Neural cell (in vitro differentiated cells): ENCODE results near the gene HEXIM1.

Source experiments
- EP300 ChIP-seq: fragments of 450-650 bp; conservative IDR thresholded peaks from 2 replicates; pipeline ENCODE4 v1.6.1; 2014; ENCODE audit warnings: antibody characterized with exemption, mild to moderate bottlenecking, moderate library complexity; ENCODE audit not compliant: poor library complexity, severe bottlenecking
- EZH2 ChIP-seq: fragments of 200-600, 300-800 bp; shearing (Covaris generic), sonication (generic); IDR thresholded peaks from 2 replicates; pipeline ENCODE4 v1.6.1; 2014; ENCODE audit warnings: antibody characterized with exemption, low read length, borderline replicate concordance, mild to moderate bottlenecking; ENCODE audit not compliant: insufficient read depth, poor library complexity, severe bottlenecking
- MXI1 ChIP-seq: fragments of 450-650 bp; conservative IDR thresholded peaks from 2 replicates; pipeline ENCODE4 v1.6.1; 2014; ENCODE audit warnings: antibody characterized with exemption, mild to moderate bottlenecking; ENCODE audit not compliant: poor library complexity, severe bottlenecking
- POLR2AphosphoS5 ChIP-seq: IDR thresholded peaks from 2 replicates; pipeline ENCODE4 v1.6.1; 2012
- RAD21 ChIP-seq: fragments of 450-650 bp; conservative IDR thresholded peaks from 2 replicates; pipeline ENCODE4 v1.6.1; 2014; ENCODE audit warnings: antibody characterized with exemption, mild to moderate bottlenecking, moderate library complexity
- TAF1 ChIP-seq: IDR thresholded peaks from 2 replicates; pipeline ENCODE4 v1.6.1; 2012; ENCODE audit warnings: low read depth
- TF ChIP-seq, protein P1 (sequence below): fragments of 450-650 bp; IDR thresholded peaks from 2 replicates; pipeline ENCODE4 v1.5.1; 2014; ENCODE audit warnings: antibody characterized with exemption, mild to moderate bottlenecking, moderate library complexity; ENCODE audit not compliant: poor library complexity, severe bottlenecking
- TF ChIP-seq, protein P2 (sequence below): IDR thresholded peaks from 2 replicates; pipeline ENCODE4 v1.6.1; 2012; ENCODE audit warnings: borderline replicate concordance

DNA sequence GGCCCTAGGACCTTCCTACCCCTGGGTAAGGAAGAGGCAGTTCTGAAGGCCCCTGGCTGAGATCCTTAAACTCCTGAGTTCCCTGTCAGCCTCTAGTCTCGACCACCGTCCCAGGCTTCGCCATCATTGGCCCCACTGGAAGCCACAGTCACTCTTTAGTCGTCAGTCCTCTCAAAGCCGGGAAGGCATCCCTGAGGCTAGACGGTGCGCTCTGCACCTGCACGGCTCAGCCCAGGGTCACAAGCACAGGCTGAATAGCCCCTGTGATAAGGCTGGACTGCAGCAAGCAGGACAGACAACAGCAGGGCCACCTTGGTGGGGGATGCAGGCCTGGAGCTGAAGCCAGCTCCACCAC lies 3.3 kb upstream of the HEXIM1 start:
- TF ChIP-seq, protein P1, sequence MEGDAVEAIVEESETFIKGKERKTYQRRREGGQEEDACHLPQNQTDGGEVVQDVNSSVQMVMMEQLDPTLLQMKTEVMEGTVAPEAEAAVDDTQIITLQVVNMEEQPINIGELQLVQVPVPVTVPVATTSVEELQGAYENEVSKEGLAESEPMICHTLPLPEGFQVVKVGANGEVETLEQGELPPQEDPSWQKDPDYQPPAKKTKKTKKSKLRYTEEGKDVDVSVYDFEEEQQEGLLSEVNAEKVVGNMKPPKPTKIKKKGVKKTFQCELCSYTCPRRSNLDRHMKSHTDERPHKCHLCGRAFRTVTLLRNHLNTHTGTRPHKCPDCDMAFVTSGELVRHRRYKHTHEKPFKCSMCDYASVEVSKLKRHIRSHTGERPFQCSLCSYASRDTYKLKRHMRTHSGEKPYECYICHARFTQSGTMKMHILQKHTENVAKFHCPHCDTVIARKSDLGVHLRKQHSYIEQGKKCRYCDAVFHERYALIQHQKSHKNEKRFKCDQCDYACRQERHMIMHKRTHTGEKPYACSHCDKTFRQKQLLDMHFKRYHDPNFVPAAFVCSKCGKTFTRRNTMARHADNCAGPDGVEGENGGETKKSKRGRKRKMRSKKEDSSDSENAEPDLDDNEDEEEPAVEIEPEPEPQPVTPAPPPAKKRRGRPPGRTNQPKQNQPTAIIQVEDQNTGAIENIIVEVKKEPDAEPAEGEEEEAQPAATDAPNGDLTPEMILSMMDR, result no peak
- TF ChIP-seq EZH2 (no peak), RAD21 (no peak), TAF1 (no peak), EP300 (no peak), MXI1 (no peak), POLR2AphosphoS5 (no peak)
- TF ChIP-seq, protein P2, sequence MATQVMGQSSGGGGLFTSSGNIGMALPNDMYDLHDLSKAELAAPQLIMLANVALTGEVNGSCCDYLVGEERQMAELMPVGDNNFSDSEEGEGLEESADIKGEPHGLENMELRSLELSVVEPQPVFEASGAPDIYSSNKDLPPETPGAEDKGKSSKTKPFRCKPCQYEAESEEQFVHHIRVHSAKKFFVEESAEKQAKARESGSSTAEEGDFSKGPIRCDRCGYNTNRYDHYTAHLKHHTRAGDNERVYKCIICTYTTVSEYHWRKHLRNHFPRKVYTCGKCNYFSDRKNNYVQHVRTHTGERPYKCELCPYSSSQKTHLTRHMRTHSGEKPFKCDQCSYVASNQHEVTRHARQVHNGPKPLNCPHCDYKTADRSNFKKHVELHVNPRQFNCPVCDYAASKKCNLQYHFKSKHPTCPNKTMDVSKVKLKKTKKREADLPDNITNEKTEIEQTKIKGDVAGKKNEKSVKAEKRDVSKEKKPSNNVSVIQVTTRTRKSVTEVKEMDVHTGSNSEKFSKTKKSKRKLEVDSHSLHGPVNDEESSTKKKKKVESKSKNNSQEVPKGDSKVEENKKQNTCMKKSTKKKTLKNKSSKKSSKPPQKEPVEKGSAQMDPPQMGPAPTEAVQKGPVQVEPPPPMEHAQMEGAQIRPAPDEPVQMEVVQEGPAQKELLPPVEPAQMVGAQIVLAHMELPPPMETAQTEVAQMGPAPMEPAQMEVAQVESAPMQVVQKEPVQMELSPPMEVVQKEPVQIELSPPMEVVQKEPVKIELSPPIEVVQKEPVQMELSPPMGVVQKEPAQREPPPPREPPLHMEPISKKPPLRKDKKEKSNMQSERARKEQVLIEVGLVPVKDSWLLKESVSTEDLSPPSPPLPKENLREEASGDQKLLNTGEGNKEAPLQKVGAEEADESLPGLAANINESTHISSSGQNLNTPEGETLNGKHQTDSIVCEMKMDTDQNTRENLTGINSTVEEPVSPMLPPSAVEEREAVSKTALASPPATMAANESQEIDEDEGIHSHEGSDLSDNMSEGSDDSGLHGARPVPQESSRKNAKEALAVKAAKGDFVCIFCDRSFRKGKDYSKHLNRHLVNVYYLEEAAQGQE, result no peak
